ENCODE data around the gene KIF18A. TPM values are rescaled to one million over a fixed set of nuclear protein-coding genes. Genes with fewer than 3 reads are reported as not detected.

KIF18A gene
- total RNA-seq, 2 experiments from 2014 or later: 31.8 to 34.5 TPM

GRCh38 chr11:28132548-28132947 is 24.6 kb upstream of the KIF18A start:
- DNase-seq: no peak
- ChIA-PET CTCF (no interaction called here), POLR2A (no interaction called here)
- no peaks in the 10 kb centered on the region for H3K4me1 Mint-ChIP-seq
- peaks cover 33% of the 10 kb centered on the region for H3K36me3 Mint-ChIP-seq (ENCODE audit: low read depth)
- no peak overlapping the region for H3K4me3 Mint-ChIP-seq
- no peak overlapping the region for H3K27ac Mint-ChIP-seq
- no peaks in the 10 kb centered on the region for H3K27me3 Mint-ChIP-seq
- H3K9me3 Mint-ChIP-seq: peaks cover 18% of the 10 kb centered on the region

GRCh38 chr11:28123151-28123581 is 15.2 kb upstream of the KIF18A start:
- H3K27me3 Mint-ChIP-seq: no peaks in the 10 kb centered on the region
- ChIA-PET CTCF (no interaction called here), POLR2A (no interaction called here)
- H3K4me3 Mint-ChIP-seq: no peak overlapping the region
- H3K36me3 Mint-ChIP-seq (ENCODE audit: low read depth): peaks cover 11% of the 10 kb centered on the region
- no peak for DNase-seq
- no peaks in the 10 kb centered on the region for H3K4me1 Mint-ChIP-seq
- H3K27ac Mint-ChIP-seq: no peak overlapping the region
- no peaks in the 10 kb centered on the region for H3K9me3 Mint-ChIP-seq

- ChIA-PET POLR2A (no interaction called here), CTCF (no interaction called here)
- H3K36me3 Mint-ChIP-seq (ENCODE audit: low read depth): peaks cover 14% of the 10 kb centered on the region
- peaks cover 5% of the 10 kb centered on the region for H3K4me1 Mint-ChIP-seq
- no peaks in the 10 kb centered on the region for H3K9me3 Mint-ChIP-seq
- no peak overlapping the region for H3K4me3 Mint-ChIP-seq
- no peak overlapping the region for H3K27ac Mint-ChIP-seq
- DNase-seq: no peak
- H3K27me3 Mint-ChIP-seq: no peaks in the 10 kb centered on the region
These were observed 9.8 kb upstream of the KIF18A start for GRCh38 chr11:28117712-28118111.

GRCh38 chr11:28114731-28115130 is 6.8 kb upstream of the KIF18A start:
- ChIA-PET POLR2A (no interaction called here), CTCF (interaction anchor here (1.7 kb wide), 1 partner anchor 13 kb away, joined by 4 read pairs; no protein-coding TSS in a partner anchor)
- peaks cover 29% of the 10 kb centered on the region for H3K4me1 Mint-ChIP-seq
- H3K27ac Mint-ChIP-seq: no peak overlapping the region
- H3K4me3 Mint-ChIP-seq: no peak overlapping the region
- peaks cover 18% of the 10 kb centered on the region for H3K36me3 Mint-ChIP-seq (ENCODE audit: low read depth)
- no peaks in the 10 kb centered on the region for H3K27me3 Mint-ChIP-seq
- DNase-seq: no peak
- no peaks in the 10 kb centered on the region for H3K9me3 Mint-ChIP-seq

- H3K36me3 Mint-ChIP-seq (ENCODE audit: low read depth): peaks cover 18% of the 10 kb centered on the region
- ChIA-PET POLR2A (no interaction called here), CTCF (interaction anchor here (1.7 kb wide), 1 partner anchor 13 kb away, joined by 4 read pairs; no protein-coding TSS in a partner anchor)
- H3K9me3 Mint-ChIP-seq: no peaks in the 10 kb centered on the region
- H3K27ac Mint-ChIP-seq: no peak overlapping the region
- H3K27me3 Mint-ChIP-seq: no peaks in the 10 kb centered on the region
- no peak overlapping the region for H3K4me3 Mint-ChIP-seq
- peaks cover 35% of the 10 kb centered on the region for H3K4me1 Mint-ChIP-seq
- DNase-seq: no peak
These were observed 6.2 kb upstream of the KIF18A start for GRCh38 chr11:28114116-28114515.

GRCh38 chr11:28110821-28111200 is 2.9 kb upstream of the KIF18A start:
- peak overlapping the region; percentile 96 for H3K4me3 Mint-ChIP-seq
- H3K27ac Mint-ChIP-seq: peak overlapping the region; percentile 99
- no peaks in the 10 kb centered on the region for H3K27me3 Mint-ChIP-seq
- H3K36me3 Mint-ChIP-seq (ENCODE audit: low read depth): peaks cover 19% of the 10 kb centered on the region
- CTCF ChIA-PET: no interaction called here
- DNase-seq: no peak
- no peaks in the 10 kb centered on the region for H3K9me3 Mint-ChIP-seq
- peaks cover 51% of the 10 kb centered on the region for H3K4me1 Mint-ChIP-seq
- POLR2A ChIA-PET: no interaction called here

- ChIA-PET POLR2A (no interaction called here), CTCF (no interaction called here)
- Mint-ChIP-seq H3K27ac (peak overlapping the region; percentile 99), H3K9me3 (no peaks in the 10 kb centered on the region), H3K27me3 (no peaks in the 10 kb centered on the region), H3K4me1 (peaks cover 56% of the 10 kb centered on the region), H3K36me3 (ENCODE audit: low read depth) (peaks cover 18% of the 10 kb centered on the region), H3K4me3 (peak overlapping the region; percentile 96)
- DNase-seq: peak; percentile 55
These were observed 2.3 kb upstream of the KIF18A start for GRCh38 chr11:28110108-28110820.

GRCh38 chr11:28108958-28109357 is 1.0 kb upstream of the KIF18A start:
- Mint-ChIP-seq H3K27ac (peak overlapping the region; percentile 99), H3K36me3 (ENCODE audit: low read depth) (peaks cover 14% of the 10 kb centered on the region), H3K27me3 (no peaks in the 10 kb centered on the region), H3K4me1 (peaks cover 63% of the 10 kb centered on the region), H3K9me3 (no peaks in the 10 kb centered on the region), H3K4me3 (peak overlapping the region; percentile 96)
- no peak for DNase-seq
- ChIA-PET CTCF (no interaction called here), POLR2A (no interaction called here)

GRCh38 chr11:28107191-28107749 is 686 bp downstream of the KIF18A start:
- H3K4me3 Mint-ChIP-seq: peak overlapping the region; percentile 96
- ChIA-PET CTCF (interaction anchor here (0.8 to 2.0 kb wide), 5 partner anchors 9 to 21 kb away, joined by 3 to 7 read pairs (median 6); no protein-coding TSS in a partner anchor), POLR2A (interaction anchor here (0.6 kb wide), 1 partner anchor 962 kb away, joined by 4 read pairs; no protein-coding TSS in a partner anchor)
- H3K27ac Mint-ChIP-seq: peak overlapping the region; percentile 99
- peaks cover 9% of the 10 kb centered on the region for H3K36me3 Mint-ChIP-seq (ENCODE audit: low read depth)
- H3K27me3 Mint-ChIP-seq: no peaks in the 10 kb centered on the region
- H3K9me3 Mint-ChIP-seq: no peaks in the 10 kb centered on the region
- peaks cover 62% of the 10 kb centered on the region for H3K4me1 Mint-ChIP-seq
- DNase-seq: peak; percentile 23

GRCh38 chr11:28106353-28107043 is 1.5 kb downstream of the KIF18A start:
- ChIA-PET POLR2A (interaction anchor here (0.6 kb wide), 1 partner anchor 961 kb away, joined by 4 read pairs; no protein-coding TSS in a partner anchor), CTCF (interaction anchor here (0.7 to 2.0 kb wide), 5 partner anchors 9 to 16 kb away, joined by 4 to 7 read pairs (median 6); no protein-coding TSS in a partner anchor)
- DNase-seq: no peak
- Mint-ChIP-seq H3K9me3 (no peaks in the 10 kb centered on the region), H3K27ac (peak overlapping the region; percentile 99), H3K4me3 (peak overlapping the region; percentile 96), H3K36me3 (ENCODE audit: low read depth) (peaks cover 10% of the 10 kb centered on the region), H3K4me1 (peaks cover 54% of the 10 kb centered on the region), H3K27me3 (no peaks in the 10 kb centered on the region)

- H3K4me1 Mint-ChIP-seq: peaks cover 48% of the 10 kb centered on the region
- CTCF ChIA-PET: interaction anchor here (0.7 kb wide), 1 partner anchor 8 kb away, joined by 4 read pairs; no protein-coding TSS in a partner anchor
These were observed 2.1 kb downstream of the KIF18A start for GRCh38 chr11:28105869-28106268.

GRCh38 chr11:28104984-28105383 is 3.0 kb downstream of the KIF18A start:
- Mint-ChIP-seq H3K27ac (no peak overlapping the region), H3K4me1 (peaks cover 48% of the 10 kb centered on the region), H3K27me3 (no peaks in the 10 kb centered on the region), H3K9me3 (no peaks in the 10 kb centered on the region), H3K4me3 (no peak overlapping the region), H3K36me3 (ENCODE audit: low read depth) (peaks cover 10% of the 10 kb centered on the region)
- no peak for DNase-seq
- ChIA-PET POLR2A (no interaction called here), CTCF (no interaction called here)

More at GRCh38 chr11:28105869-28106268, 2.1 kb downstream of the KIF18A start:
- POLR2A ChIA-PET: no interaction called here
- no peak for DNase-seq
- peaks cover 10% of the 10 kb centered on the region for H3K36me3 Mint-ChIP-seq (ENCODE audit: low read depth)
- H3K27me3 Mint-ChIP-seq: no peaks in the 10 kb centered on the region
- peak overlapping the region; percentile 99 for H3K27ac Mint-ChIP-seq
- H3K4me3 Mint-ChIP-seq: peak overlapping the region; percentile 96
- no peaks in the 10 kb centered on the region for H3K9me3 Mint-ChIP-seq

- DNase-seq: no peak
- CTCF ChIA-PET: no interaction called here
- H3K4me3 Mint-ChIP-seq: no peak overlapping the region
These were observed 3.5 kb downstream of the KIF18A start for GRCh38 chr11:28104425-28104824.

More at GRCh38 chr11:28104425-28104824, 3.5 kb downstream of the KIF18A start:
- H3K27me3 Mint-ChIP-seq: no peaks in the 10 kb centered on the region
- peaks cover 13% of the 10 kb centered on the region for H3K36me3 Mint-ChIP-seq (ENCODE audit: low read depth)
- H3K4me1 Mint-ChIP-seq: peaks cover 48% of the 10 kb centered on the region
- H3K9me3 Mint-ChIP-seq: no peaks in the 10 kb centered on the region
- POLR2A ChIA-PET: no interaction called here
- no peak overlapping the region for H3K27ac Mint-ChIP-seq

All from activated CD4-positive, alpha-beta T cell treated with anti-CD3 and anti-CD28 coated beads, Interleukin-2, amount 10 ng/mL, durations not matched to agents 7 days and 5 days (primary cell).